T-helper 9 cell (primary cell): Measurements from ENCODE around the gene RACK1.
"Not testable (repeated sequence)": the region's sequence is repeated elsewhere in the genome, so short reads cannot be mapped to it uniquely, and the experiment has no call there.

Experiments used
- DNase-seq: peaks from one replicate; pipeline ENCODE4 v3.0.0-alpha.2; 2020

The RACK1 gene

DNA sequence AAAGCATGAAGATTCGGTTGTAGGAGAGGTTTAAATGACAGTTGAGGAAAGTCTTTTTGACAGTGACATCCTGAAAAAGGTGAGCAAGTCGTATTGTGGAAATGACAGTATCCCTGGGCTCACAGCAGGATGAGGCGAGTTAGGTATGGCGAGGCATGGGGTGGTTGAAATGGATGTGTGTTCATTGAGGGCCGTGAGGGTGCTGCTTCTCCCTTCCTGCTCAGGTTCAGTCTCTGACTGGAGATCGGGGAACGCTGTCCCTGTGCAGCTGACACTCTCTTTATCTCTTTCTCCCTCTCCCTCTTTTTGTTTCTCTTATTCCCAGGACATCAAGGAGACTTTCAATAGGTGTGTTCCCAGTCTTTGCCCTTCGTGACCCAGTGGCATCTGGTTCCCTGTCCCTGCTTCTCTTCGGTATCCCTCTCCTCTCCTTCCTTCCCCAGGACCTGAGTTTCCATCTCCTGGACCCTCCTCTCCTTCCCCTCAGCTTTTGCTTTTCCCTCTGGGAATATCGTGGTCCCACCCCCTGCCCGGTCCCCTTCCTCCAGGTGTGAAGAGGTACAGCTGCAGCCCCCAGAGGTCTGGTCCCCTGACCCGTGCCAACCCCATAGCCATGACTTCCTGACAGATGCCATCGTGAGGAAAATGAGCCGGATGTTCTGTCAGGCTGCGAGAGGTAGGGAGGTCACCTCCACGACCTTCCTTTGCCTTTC lies 10.5 kb downstream of the RACK1 start:
- no peak for DNase-seq

DNA sequence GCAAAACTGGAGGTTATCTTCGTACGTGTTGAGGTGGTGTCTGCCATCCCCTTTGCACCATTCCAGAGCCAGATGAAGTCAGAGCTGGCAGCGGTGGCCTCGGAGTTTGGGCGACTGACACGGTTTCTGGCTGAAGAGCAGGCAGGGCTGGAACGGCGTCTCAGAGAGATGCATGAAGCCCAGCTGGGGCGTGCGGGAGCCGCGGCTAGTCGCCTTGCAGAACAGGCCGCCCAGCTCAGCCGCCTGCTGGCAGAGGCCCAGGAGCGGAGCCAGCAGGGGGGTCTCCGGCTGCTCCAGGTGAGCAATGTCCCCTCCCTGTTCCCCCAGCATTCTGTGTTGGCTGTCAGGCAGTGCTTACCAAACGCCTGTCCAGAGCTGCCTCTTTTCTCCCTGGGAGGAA lies 11.1 kb downstream of the RACK1 start:
- no peak for DNase-seq

GRCh38 chr5:181231432-181231831 lies 12.3 kb downstream of the RACK1 start:
- no peak for DNase-seq

DNA sequence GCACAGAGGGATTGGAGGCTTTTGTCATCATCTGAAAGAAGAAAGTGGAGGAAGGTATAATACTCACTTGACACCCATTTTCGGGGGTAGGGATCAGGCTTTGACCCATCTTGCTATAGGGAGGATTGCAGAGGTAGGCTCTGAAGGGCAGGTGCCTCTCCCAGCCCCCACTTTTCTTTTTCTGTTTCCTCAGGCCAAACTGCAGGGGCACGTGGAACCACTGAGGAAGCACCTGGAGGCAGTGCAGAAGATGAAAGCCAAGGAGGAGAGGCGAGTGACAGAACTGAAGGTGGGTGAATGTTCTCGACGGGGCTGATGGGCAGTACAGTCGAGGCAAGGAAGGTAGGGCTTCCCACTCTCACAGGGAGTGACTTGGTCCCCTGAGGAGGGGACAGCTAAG lies 13.2 kb downstream of the RACK1 start:
- DNase-seq: no peak

DNA sequence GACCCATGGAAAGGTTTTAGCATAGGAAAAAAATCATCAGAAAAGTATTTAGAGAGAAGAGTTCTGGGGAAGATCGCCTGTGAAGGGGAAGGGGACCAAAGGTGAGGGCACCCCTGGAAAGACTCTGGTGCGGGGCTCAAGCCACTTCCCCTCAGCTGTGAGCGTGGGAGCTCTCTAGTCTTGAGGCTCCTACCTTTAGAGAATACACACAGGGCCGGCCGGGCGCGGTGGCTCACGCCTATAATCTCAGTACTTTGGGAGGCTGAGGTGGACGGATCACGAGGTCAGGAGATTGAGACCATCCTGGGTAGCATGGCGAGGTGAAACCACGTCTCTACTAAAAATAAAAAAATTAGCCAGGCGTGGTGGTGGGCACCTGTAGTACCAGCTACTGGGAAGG lies 13.7 kb downstream of the RACK1 start:
- DNase-seq: no peak

DNA sequence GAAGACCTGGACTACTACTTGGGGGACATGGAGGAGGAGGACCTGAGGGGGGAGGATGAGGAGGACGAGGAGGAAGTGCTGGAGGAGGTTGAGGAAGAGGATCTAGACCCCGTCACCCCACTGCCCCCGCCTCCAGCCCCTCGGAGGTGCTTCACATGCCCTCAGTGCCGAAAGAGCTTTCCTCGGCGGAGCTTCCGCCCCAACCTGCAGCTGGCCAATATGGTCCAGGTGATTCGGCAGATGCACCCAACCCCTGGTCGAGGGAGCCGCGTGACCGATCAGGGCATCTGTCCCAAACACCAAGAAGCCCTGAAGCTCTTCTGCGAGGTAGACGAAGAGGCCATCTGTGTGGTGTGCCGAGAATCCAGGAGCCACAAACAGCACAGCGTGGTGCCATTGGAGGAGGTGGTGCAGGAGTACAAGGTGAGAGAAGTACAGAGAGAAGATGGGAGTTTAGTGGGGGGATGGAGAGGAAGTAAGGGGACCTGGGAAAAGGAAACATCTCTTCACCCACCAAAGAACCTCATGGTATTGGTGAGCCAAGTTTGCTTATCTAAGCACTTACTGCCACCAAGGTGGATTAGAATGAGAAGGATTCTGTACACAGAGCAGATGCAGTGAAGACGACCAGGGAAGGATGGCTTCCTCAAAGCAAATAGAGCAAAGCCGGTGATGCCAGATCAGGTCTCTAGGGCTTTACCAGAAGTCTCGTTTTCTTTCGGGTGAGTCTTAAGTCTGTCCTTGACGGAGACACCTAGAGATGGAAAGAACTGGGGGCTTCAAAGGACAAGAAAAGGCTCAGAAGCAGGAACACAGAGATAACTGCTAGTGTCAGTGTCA lies 19.1 kb downstream of the RACK1 start:
- DNase-seq: peak; percentile 28

DNA sequence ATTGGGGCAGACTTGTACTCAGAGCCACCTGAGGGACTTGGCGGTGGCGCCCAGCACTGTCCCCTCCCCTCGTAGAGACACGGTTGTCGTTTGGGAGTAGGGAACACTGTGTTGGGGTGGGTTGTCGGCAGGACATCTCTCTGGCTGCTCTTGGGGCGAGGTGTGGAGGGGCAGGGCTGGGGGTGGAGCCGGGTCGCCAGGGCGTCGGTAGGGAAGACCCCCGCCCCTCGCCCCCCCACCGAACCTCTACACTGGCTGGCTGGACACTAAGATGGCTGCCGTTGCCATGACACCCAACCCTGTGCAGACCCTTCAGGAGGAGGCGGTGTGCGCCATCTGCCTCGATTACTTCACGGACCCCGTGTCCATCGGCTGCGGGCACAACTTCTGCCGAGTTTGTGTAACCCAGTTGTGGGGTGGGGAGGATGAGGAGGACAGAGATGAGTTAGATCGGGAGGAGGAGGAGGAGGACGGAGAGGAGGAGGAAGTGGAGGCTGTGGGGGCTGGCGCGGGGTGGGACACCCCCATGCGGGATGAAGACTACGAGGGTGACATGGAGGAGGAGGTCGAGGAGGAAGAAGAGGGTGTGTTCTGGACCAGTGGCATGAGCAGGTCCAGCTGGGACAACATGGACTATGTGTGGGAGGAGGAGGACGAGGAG lies 19.8 kb downstream of the RACK1 start:
- no peak for DNase-seq

DNA sequence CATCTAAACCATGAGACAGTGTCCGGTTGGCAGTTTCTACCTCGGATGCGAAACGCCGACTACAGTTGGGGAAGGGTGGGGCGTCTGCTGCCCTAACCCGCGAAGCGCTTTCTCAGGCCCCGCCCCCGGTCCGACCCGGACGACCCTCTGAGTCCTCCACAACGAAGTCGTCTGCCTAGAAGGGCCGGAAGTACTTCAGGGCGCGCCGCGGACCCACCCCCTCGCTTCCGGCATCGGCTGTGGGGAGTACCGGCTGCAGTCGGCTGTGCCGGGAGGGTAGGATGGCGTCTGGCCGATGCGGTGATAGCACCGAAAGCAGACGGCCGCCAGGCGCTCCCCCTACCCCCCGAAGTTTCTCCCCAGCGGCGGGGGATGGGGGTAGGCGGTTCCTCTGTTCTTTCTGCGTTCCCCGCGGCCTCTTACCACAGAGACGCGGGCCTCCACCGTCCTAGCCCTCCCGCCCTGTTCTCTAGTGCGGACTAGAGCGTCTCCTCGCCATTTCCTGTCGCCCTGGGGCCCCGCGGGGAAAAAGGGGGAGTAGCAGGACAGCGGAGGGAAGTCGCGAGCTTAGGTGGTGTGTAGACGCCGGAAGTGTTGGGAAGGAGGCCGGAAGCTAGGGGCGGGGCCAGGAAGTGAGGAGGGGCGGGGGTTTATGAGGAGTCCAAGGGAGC lies 20.5 kb downstream of the RACK1 start, which contains the start of gene TRIM41:
TRIM41 (plus strand) TSS at position 224 of the 671 bp plus-strand sequence. CDS start 719 bp downstream, outside the sequence.
- peak; percentile 92 for DNase-seq

GRCh38 chr5:181222630-181223057 lies 21.1 kb downstream of the RACK1 start:
- no peak for DNase-seq

DNA sequence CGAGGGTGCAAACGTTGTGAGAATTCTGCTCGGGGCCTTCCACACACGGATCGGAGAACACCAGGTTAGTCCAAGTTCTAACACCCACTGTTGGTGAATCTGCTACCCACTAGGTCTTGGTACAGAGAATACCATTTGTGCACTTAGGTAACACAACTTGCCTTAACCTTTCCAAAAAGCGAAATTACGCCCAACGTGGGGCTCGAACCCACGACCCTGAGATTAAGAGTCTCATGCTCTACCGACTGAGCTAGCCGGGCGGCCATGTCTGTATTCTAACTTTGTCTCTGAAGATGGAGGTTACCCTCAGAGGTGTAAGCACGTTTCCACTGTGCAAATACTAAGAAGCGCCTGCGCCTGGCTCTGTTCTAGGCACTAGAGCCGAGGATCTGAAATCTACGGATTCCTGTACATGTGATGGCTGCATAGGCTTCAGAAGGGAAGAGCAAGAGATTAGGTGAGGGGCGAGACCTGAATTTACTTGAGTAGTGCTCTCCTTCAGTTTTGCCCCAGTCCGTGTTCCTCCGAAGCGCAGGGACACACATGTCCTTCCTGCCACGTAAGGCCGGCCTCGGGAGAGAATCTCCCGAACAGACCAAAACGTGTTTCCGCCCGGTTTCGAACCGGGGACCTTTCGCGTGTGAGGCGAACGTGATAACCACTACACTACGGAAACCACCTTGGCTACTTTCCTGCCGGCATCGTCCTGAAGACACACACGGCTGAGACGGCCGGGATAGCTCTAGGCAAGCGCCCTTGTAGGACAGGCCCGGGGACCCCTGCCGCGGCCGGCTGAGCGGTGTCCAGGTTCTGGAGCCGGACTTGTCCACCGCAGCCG lies 21.7 kb downstream of the RACK1 start:
- peak; percentile 97 for DNase-seq

- DNase-seq: peak; percentile 48
Observed at GRCh38 chr5:181221105-181221791, 22.5 kb downstream of the RACK1 start.

GRCh38 chr5:181220178-181220515 lies 23.6 kb downstream of the RACK1 start:
- no peak for DNase-seq

DNA sequence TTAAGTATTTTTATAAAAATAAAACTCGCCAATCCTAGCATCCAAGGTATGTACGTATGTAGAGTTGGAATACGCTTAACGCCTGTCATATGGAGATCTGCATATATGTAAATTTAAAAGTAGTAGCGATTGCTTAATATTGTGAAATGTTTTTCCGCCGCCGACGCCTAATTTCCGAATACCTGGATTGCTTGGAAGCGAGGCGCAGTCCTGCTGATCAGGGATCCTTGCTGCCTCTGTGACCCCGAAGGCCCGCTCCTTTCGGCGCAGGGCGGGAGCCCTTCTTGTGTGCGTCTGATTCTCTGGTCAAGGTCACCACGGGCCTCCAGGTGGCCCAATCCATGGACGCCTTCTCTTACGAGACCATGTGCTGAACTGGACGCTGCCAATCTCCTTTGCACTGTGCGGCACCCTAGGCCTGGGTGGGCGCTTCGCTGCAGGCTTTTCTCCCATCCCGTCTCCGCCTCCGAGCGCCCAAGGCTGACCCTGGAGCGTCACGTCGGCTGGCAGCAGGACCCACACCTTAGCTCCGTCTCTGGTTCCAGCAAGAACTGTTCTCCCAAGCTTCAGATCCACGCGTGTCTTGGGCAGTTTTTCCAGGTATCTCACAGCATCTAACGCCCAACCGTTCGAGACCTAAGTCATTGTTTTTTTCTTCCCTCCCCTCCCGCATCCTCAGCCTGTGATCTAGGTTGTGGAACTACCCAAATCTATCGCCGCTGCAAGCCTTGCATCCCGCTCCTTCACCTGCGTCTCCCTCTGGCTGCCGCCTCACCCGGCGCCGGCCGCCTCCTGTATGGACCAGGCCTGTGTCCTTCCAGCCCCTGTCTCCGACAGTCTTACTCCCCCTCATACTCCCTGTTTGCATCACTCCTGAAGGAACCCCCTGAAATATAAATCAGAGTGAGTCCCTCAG lies 24.2 kb downstream of the RACK1 start:
- DNase-seq: no peak

GRCh38 chr5:181218795-181219124 lies 24.9 kb downstream of the RACK1 start:
- DNase-seq: no peak

GRCh38 chr5:181217803-181218062 lies 26.0 kb downstream of the RACK1 start:
- DNase-seq: peak; percentile 29

DNA sequence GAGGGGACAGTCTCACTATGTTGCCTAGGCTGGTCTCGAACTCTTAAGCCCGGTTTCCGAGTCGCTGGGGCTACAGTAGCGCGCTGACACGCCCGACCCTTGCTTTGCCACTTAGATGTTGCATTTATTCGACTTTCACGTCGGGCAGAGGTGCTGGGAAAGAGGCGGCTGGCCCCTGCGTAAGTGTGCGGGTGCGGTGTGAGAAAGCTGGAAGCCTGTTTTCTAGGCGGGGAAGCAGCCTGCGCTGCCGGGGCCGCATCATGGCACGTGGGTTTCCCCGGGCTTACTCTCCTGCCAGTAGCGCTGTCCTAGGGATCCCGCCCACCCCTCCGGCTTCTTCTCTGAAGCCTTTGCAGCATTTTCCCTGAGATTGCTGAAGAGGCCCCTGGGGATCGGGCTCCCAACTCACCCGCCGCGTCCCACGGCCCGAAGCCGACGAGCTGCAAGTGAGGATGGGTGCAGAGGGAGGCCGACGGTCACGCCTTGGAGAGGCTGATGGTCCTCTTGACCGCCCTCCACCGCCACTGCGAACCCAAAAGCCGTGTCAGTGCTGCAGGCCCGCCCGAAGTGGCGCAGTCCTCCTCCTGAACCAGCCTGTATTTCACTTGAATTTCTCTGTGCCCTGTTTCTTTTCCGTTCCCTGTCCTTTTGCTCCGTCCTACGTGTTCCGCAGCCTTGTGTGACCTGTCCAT lies 26.4 kb downstream of the RACK1 start:
- DNase-seq: peak; percentile 60

DNA sequence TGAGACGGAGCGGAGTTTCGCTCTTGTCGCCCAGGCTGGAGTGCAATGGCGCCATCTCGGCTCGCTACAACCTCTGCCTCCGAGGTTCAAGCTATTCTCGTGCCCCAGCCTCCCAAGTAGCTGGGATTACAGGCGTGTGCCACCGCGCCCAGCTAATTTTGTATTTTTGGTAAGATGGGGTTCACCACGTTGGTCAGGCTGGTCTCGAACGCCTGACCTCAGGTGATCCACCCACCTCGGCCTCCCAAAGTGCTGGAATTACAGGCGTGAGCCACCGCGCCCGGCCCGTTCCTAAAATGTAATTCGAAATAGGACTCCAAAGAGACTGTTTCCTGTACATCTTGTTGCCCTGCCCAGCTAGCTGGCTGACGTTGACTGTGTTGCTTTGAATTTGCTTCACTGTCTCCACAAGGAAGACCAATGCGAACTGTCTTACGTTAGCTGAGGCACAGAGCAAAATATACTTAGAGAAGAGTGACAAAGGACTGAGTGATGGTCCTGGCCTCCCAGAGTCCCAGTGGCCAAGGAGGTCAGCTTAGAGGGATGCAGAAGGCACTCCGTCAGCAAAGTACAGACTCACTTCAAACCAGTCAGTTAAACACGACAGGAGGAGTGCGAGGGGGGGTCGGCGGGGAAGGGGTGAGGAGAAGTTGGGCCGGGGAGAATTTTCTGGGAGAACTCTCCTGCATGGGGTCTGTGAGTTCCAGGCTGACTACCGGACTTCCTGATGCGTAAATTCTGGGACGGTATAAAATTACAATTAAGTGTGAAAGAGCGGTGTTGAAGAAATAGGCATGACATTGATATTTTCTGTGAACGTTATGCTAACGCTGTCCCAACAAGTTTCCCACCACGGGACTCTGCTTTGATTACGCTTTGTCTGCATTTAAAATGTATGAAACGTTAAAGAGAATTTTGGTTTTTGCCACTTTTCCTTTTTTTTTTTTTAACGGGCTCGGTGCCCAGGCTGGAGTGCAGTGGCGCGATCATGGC lies 27.4 kb downstream of the RACK1 start:
- DNase-seq: no peak

DNA sequence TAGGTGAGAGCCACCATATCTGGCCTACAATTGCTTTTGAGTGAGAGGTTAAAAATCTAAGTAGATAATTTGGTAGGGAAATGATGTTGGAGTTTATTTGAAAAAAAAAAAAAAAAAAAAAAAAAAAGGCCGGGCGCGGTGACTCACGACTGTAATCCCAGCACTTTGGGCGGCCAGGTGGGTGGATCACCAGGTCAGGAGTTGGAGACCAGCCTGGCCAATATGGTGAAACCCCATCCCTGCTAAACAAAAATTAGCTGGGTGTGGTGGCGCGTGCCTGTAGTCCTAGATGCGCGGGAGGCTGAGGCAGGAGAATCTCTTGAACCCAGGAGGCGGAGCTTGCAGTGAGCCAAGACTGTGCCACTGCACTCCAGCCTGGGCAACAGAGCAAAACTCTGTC lies 29.5 kb downstream of the RACK1 start:
- DNase-seq: not testable (repeated sequence)

DNA sequence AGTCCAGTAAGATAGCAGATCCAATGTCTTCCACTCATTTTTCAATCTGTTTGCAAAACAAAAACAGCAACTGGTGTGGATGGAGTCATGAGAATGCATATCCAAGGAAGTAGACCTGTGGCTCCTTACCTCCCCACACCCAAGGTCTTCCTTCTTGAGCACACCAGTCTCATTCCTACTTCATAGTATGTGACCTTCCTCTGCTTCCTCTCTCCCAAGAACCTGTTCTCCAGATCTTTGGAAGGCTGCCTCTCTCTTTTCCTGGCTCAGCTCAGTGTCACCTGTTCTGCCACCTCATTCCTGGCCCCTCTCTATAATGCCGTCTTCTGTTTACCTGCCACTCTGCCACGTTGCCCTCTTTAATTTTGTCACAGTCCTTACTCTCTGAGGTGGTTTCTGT lies 30.8 kb downstream of the RACK1 start:
- DNase-seq: no peak
